ENCODE data around the gene SND1.

SND1 gene

DNA sequence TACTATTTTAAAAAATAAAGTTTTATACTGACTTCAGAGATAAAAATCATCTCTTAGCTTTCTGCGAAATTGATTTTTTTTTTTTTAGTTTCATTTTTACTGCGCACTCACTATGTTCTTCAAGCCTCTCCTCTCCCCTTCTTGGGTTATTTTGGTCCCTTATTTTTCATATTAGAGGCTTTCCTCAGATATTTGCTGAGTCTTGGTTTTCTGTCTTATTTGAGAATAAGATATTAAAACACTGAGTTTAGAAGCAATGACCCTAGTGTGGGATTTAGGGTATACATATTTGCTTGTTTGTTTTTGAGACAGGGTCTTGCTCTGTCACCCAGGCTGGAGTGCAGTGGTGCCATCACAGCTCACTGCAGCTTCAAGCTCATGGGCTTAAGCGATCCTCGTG, 59.9 kb downstream of the SND1 start:
- no peaks in the 10 kb centered on the region for H3K27me3 ChIP-seq (replicated peaks; ENCODE audit: control insufficient read depth, insufficient read depth, low read length)
- TF ChIP-seq, protein P1, sequence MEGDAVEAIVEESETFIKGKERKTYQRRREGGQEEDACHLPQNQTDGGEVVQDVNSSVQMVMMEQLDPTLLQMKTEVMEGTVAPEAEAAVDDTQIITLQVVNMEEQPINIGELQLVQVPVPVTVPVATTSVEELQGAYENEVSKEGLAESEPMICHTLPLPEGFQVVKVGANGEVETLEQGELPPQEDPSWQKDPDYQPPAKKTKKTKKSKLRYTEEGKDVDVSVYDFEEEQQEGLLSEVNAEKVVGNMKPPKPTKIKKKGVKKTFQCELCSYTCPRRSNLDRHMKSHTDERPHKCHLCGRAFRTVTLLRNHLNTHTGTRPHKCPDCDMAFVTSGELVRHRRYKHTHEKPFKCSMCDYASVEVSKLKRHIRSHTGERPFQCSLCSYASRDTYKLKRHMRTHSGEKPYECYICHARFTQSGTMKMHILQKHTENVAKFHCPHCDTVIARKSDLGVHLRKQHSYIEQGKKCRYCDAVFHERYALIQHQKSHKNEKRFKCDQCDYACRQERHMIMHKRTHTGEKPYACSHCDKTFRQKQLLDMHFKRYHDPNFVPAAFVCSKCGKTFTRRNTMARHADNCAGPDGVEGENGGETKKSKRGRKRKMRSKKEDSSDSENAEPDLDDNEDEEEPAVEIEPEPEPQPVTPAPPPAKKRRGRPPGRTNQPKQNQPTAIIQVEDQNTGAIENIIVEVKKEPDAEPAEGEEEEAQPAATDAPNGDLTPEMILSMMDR (IDR thresholded peaks at IDR 0.05; ENCODE audit: insufficient read depth, low read length, poor library complexity, severe bottlenecking): no peak
- H3K36me3 ChIP-seq (ENCODE audit: control insufficient read depth, insufficient read depth, low read length): peaks cover 15% of the 10 kb centered on the region
- H3K4me3 ChIP-seq (replicated peaks; ENCODE audit: low read depth, low read length): no peak overlapping the region
- DNase-seq (ENCODE audit: extremely low read depth, insufficient read length): no peak

DNA sequence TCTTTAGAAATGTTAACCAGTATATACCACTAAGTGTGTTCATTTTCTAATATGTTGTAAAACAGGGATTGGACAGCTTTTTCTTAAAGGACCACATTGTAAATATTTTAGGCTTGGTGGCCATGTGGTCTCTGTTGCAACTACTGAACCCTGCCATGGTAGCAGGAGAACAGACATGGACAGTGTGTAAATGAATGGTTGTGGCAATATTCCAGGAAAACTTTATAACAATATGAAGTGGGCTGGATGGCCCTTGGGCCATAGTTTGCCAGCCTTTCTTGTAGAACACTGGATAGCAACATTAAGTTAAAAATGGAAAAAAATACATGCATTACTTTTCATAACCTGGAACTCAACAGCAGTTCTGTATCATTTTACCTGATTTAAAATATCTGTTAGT, 61.0 kb downstream of the SND1 start:
- TF ChIP-seq, protein P1 (IDR thresholded peaks at IDR 0.05; ENCODE audit: insufficient read depth, low read length, poor library complexity, severe bottlenecking): no peak
- peaks cover 12% of the 10 kb centered on the region for H3K36me3 ChIP-seq (ENCODE audit: control insufficient read depth, insufficient read depth, low read length)
- no peak for DNase-seq (ENCODE audit: extremely low read depth, insufficient read length)
- H3K27me3 ChIP-seq (replicated peaks; ENCODE audit: control insufficient read depth, insufficient read depth, low read length): no peaks in the 10 kb centered on the region
- H3K4me3 ChIP-seq (replicated peaks; ENCODE audit: low read depth, low read length): no peak overlapping the region

DNA sequence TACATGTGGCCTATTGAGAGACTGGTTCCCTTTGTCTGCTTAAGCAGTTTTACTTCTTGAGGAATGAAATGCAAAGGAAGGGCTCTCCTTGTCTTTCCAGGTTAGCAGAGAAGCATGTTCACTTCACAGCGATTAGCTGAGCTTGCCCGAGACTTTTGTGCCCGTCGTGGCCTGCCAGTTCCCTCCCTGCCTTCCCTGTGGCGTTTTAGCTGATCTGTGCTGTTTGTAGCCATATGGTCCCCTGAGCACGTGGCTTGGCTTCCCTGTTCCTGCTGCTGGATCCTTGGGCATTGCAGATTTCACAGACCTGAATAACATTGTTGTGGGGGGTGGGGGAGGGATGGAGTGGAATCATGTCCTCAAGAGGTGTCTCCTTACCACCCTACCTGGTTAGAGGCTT, 61.8 kb downstream of the SND1 start:
- DNase-seq (ENCODE audit: extremely low read depth, insufficient read length): no peak
- peaks cover 16% of the 10 kb centered on the region for H3K36me3 ChIP-seq (ENCODE audit: control insufficient read depth, insufficient read depth, low read length)
- no peaks in the 10 kb centered on the region for H3K27me3 ChIP-seq (replicated peaks; ENCODE audit: control insufficient read depth, insufficient read depth, low read length)

DNA sequence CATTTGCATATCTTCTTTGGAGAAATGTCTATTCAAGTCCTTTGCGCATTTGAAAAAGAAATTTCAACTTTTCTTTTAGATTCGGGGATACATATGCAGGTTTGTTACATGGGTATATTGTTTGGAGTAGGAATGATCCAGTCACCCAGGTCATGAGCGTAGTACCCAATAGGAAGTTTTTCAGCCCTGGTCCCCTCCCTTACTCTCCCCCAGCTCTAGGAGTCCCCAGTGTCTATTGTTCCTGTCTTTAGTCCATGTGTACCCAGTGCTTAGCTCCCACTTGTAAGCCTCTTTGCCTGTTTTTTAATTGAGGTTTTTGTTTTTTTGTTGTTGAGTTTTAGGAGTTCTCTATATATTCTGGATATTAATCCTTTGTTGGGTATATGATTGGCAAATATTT, 63.3 kb downstream of the SND1 start:
- DNase-seq (ENCODE audit: extremely low read depth, insufficient read length): no peak
- TF ChIP-seq, protein P1 (IDR thresholded peaks at IDR 0.05; ENCODE audit: insufficient read depth, low read length, poor library complexity, severe bottlenecking): no peak
- H3K4me3 ChIP-seq (replicated peaks; ENCODE audit: low read depth, low read length): no peak overlapping the region
- peaks cover 9% of the 10 kb centered on the region for H3K36me3 ChIP-seq (ENCODE audit: control insufficient read depth, insufficient read depth, low read length)
- H3K27me3 ChIP-seq (replicated peaks; ENCODE audit: control insufficient read depth, insufficient read depth, low read length): no peaks in the 10 kb centered on the region

More for the DNA sequence above, 61.8 kb downstream of the SND1 start:
- TF ChIP-seq, protein P1 (IDR thresholded peaks at IDR 0.05; ENCODE audit: insufficient read depth, low read length, poor library complexity, severe bottlenecking): no peak
- no peak overlapping the region for H3K4me3 ChIP-seq (replicated peaks; ENCODE audit: low read depth, low read length)

DNA sequence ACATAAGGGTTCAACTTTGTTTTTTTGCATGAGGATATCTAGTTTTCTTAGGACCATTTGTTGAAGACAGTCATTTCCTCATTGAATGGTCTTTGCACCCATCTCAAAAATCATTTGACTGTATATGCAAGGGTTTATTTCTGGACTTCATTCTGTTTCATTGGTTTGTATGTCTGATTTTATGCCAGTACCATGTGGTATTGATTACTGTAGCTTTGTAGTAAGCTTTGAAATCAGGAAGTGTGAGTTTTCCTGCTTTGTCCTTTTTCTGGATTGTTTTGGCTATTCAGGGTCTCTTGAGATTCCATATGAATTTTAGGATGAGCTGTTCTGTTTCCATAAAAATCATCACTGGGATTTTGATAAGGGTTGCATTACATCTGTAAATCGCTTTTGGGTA, 63.9 kb downstream of the SND1 start:
- Histone ChIP-seq H3K4me3 (replicated peaks; ENCODE audit: low read depth, low read length) (no peak overlapping the region), H3K36me3 (ENCODE audit: control insufficient read depth, insufficient read depth, low read length) (peaks cover 9% of the 10 kb centered on the region), H3K27me3 (replicated peaks; ENCODE audit: control insufficient read depth, insufficient read depth, low read length) (no peaks in the 10 kb centered on the region)
- DNase-seq (ENCODE audit: extremely low read depth, insufficient read length): no peak
- TF ChIP-seq, protein P1 (IDR thresholded peaks at IDR 0.05; ENCODE audit: insufficient read depth, low read length, poor library complexity, severe bottlenecking): no peak
